ENCODE results near the gene FZR1.

FZR1 gene

DNA sequence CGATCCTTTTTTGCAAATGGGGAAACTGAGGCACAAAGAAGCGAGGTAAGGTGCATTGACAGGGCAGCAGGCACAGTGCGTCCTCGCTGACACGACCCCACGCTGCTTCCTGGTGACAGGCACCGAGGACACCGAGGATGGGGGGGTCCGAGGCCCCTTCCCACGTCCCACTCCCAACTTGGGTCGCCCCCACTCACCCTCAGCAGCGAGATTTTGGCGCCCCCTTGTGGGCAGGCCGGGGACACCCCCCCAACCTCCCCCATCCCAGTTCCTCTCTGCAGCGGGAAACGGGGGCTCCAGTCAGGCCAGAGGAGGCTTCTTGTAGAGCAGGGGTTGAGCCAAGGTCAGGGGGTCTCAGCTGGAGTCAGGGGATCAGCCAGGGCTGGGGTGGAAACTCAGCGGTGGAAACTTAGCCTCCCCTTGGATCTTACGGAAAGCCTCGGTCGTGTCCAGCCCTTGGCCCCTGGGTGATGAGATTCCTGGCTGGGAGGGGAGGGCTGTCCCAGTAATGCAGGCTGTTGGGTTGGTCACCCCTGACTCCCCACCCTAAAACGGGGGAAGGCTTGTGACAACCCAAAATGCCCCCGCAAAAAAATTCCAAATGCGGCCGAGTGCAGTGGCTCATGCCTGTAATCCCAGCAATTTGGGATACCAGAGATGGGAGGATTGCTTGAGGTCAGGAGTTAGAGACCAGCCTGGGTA lies 34.0 kb upstream of the FZR1 start:
- in situ Hi-C loops (cut with MboI; ENCODE audit: low sequenced_read_pairs) = loop anchor here (5.0 kb wide), 1 partner anchor 145 kb away; no protein-coding TSS in a partner anchor

DNA sequence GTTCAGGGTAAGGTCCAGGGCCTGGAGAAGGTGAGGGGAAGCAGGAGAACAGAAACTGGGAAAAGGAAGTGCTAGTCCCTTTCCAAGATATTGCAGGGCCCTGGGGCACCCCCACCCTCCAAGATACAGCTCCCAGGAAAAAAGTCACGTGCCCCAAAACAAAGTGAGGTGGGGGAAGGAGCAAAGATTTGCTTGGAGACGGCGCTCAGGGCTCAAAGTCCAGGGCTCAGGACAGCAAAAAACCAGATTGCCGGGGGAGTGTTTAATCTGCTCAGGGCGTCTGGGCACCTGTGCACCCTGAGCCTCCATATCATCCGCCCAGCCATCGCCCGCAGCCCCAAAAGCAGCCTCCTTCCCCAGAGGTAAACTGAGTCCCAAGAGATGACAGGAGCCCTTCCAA lies 32.1 kb upstream of the FZR1 start:
- in situ Hi-C loops (cut with MboI; ENCODE audit: low sequenced_read_pairs) = loop anchor here (5.0 kb wide), 1 partner anchor 147 kb away; no protein-coding TSS in a partner anchor

DNA sequence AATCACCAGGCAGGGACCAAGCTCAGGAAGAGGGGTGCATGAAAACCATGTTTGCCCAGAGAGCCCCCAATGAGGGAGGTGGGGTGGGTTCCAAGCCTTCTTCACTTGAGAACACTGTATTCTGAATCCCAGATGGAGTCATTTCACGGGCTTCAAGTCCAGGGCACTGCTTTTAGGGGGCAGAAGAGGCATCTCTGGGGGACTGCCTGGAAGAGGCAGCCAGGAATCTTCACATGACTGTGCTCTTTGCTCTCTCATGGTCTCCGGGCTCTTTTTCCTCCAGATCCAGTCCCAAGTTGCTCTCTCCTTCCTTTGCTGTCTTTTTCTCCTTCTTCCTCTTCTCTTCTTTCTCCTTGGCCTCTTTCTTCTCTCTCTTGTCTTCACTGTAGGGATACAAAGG lies 31.5 kb upstream of the FZR1 start:
- in situ Hi-C loops (cut with MboI; ENCODE audit: low sequenced_read_pairs) = loop anchor here (5.0 to 25.0 kb wide), 2 partner anchors 147 to 512 kb away; no protein-coding TSS in a partner anchor

DNA sequence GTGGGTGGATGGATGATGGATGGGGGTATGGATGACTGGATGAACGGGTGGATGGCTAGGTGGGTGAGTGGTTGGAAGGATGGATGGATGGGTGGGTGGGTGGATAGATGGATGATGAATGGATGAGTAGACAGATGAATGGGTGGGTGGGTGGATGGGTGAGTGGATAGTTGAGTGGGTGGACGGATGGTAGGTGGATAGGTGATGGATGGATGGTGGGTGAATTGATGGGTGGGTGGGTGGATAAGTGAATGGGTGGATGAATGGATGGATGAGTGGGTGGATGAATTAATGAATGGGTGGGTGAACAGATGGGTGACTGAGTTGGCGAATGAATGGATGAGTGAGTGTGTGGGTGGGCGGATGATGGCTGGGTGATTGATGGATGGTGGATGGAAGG lies 30.7 kb upstream of the FZR1 start:
- in situ Hi-C loops (cut with MboI; ENCODE audit: low sequenced_read_pairs) = loop anchor here (25.0 kb wide), 1 partner anchor 513 kb away; no protein-coding TSS in a partner anchor

DNA sequence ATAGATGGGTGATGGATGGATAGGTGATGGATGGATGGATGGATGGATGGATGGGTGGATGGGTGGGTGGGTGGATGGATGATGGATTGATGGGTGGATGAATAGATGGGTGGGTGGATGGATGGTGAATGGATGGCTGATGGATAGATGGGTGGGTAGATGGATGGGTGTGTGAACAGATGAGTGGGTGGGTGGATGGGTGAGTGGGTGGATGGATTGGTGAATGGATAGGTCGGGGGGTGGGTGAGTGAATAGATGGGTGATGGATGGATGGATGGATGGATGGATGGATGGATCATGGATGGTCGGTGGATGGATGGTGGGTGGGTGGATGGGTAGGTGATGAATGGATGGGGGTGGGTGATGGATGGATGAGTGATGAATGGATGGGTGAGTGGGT lies 29.3 kb upstream of the FZR1 start:
- in situ Hi-C loops (cut with MboI; ENCODE audit: low sequenced_read_pairs) = loop anchor here (25.0 kb wide), 1 partner anchor 515 kb away; no protein-coding TSS in a partner anchor

- in situ Hi-C loops (cut with MboI; ENCODE audit: low sequenced_read_pairs) = loop anchor here (25.0 kb wide), 1 partner anchor 515 kb away; no protein-coding TSS in a partner anchor
Observed at GRCh38 chr19:3477506-3477905, 28.6 kb upstream of the FZR1 start.

GRCh38 chr19:3477951-3478350 lies 28.2 kb upstream of the FZR1 start:
- in situ Hi-C loops (cut with MboI; ENCODE audit: low sequenced_read_pairs) = loop anchor here (25.0 kb wide), 1 partner anchor 516 kb away; no protein-coding TSS in a partner anchor

- in situ Hi-C loops (cut with MboI; ENCODE audit: low sequenced_read_pairs) = loop anchor here (25.0 kb wide), 1 partner anchor 516 kb away; no protein-coding TSS in a partner anchor
Observed at GRCh38 chr19:3478409-3479176, 27.5 kb upstream of the FZR1 start.

GRCh38 chr19:3479177-3479833 lies 26.8 kb upstream of the FZR1 start:
- in situ Hi-C loops (cut with MboI; ENCODE audit: low sequenced_read_pairs) = loop anchor here (25.0 kb wide), 1 partner anchor 517 kb away; no protein-coding TSS in a partner anchor

DNA sequence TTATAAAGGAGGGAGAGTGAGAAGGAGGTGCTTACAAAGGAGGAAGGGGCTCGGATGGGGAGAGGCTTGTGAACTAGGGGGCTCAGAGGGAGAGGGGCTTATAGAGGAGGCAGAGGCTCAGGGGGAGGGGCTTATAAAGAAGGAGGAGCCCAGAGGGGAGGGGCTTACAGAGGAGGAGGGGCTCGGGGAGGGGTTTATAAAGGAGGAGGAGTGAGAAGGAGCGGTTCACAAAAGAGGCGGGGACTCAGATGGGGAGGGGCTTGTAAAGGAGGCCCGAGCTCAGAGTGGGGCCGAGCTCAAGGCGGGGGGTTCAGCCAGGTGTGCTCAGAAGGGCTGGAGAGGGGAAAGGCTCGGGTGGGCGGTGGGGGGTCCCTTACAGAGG lies 26.3 kb upstream of the FZR1 start:
- in situ Hi-C loops (cut with MboI; ENCODE audit: low sequenced_read_pairs) = loop anchor here (25.0 kb wide), 1 partner anchor 518 kb away; no protein-coding TSS in a partner anchor

GRCh38 chr19:3480383-3481091 lies 25.6 kb upstream of the FZR1 start, which contains the start of gene SMIM24:
Gene SMIM24 (minus strand): TSS chr19:3480525. CDS start chr19:3480463, 62 bp downstream.
- in situ Hi-C loops (cut with MboI; ENCODE audit: low sequenced_read_pairs) = loop anchor here (25.0 kb wide), 1 partner anchor 518 kb away; no protein-coding TSS in a partner anchor

DNA sequence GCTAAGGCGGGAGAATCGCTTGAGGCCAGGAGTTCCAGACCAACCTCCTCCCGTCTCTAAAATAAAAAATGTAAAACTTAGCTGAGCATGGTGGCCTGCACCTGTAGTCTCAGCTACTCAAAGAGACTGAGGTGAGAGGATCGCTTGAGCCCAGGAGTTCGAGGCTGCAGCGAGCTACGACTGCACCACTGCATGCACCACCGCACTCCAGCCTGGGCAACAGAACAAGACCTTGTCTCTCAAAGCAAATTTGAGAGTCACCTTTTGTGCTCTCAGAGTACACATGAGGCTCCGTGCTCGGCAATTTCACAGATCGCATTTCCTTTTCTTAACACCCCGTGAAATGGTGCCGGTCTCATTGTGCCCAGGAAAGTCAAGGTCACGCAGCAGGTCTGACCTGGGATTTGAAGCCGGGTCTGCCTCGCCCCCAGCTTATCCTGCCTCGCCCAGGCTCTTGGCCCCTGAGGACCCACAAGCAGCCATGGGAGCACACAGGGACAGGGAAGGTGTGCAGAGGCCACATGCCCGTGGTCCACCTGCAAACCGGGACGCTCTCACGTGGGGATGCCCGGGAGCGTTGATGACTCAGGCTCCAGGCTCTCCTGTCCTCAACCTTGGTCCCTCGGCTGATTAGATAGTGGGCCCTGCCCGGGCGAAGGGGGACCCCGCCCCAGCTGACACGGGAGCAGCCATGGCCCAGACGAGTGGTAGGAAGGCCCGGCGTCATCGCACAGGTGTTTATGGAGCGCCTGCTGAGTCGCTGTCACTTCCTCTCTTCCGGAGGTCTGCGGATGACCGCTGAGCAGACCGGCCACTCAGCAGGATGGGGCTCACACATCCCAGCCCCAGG lies 24.6 kb upstream of the FZR1 start:
- in situ Hi-C loops (cut with MboI; ENCODE audit: low sequenced_read_pairs) = loop anchor here (25.0 kb wide), 1 partner anchor 519 kb away; no protein-coding TSS in a partner anchor

DNA sequence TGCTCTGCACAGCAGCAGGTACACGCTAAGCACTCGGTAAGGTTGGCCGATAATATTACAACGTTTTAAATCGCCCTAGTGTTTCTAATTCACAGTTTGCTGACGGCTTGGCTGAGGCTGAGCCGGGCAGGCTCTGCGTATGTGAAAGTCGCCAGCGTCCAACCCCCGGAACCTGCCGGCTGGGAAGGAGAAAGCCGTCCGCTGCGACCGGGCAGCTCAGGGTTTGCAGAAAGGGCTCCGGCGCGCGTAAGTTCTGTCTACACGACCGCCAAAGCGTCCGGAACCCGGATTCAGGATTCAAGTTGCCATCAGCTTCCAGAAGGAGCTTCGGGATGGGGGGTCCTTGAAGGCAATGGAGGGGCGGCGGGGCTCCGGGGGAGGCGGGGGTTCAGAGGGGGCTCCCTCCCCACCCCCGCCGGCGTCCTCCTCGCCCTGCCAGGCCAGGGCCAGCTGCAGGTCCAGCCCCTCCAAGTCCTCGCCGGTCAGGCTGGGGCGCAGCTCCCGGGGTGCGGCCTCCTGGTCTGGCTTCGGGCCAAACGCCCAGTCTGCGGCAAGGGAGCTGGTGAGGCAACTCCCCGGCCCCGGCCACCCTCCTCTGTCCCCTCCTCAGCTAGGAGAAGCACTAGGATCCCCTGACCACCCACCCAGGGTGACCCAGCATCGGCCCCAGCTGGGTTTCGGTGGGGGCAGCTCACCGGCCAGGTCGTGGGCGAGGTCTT lies 23.4 kb upstream of the FZR1 start:
- in situ Hi-C loops (cut with MboI; ENCODE audit: low sequenced_read_pairs) = loop anchor here (25.0 kb wide), 1 partner anchor 520 kb away; no protein-coding TSS in a partner anchor

DNA sequence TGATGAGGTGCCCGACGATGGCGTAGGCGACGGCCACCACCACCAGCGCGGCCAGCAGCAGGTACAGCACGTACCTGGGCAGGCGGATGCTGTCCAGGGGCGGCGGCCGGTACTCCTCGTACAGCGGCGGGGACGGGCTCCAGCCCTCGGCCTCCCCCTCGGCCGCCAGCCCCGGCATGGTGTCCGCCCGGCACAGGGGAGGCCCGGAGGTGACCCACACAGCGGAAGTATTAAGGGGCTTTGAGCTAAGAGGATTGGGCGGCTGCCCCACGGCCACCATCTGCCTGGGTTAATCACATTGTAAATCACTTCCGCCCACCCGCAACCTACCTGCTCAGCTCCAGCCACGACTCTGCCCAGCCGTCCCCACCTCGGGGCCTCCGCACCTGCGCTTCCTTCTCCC lies 22.9 kb upstream of the FZR1 start, which contains the start of gene SMIM44:
Gene SMIM44, minus strand, starts transcription at position 216 of the 403 bp plus-strand sequence. Its CDS starts 38 bp downstream, at position 178.
- in situ Hi-C loops (cut with MboI; ENCODE audit: low sequenced_read_pairs) = loop anchor here (25.0 kb wide), 1 partner anchor 521 kb away; no protein-coding TSS in a partner anchor

GRCh38 chr19:3491396-3492119 lies 14.6 kb upstream of the FZR1 start:
- in situ Hi-C loops (cut with MboI; ENCODE audit: low sequenced_read_pairs) = loop anchor here (25.0 kb wide), 1 partner anchor 529 kb away; no protein-coding TSS in a partner anchor

DNA sequence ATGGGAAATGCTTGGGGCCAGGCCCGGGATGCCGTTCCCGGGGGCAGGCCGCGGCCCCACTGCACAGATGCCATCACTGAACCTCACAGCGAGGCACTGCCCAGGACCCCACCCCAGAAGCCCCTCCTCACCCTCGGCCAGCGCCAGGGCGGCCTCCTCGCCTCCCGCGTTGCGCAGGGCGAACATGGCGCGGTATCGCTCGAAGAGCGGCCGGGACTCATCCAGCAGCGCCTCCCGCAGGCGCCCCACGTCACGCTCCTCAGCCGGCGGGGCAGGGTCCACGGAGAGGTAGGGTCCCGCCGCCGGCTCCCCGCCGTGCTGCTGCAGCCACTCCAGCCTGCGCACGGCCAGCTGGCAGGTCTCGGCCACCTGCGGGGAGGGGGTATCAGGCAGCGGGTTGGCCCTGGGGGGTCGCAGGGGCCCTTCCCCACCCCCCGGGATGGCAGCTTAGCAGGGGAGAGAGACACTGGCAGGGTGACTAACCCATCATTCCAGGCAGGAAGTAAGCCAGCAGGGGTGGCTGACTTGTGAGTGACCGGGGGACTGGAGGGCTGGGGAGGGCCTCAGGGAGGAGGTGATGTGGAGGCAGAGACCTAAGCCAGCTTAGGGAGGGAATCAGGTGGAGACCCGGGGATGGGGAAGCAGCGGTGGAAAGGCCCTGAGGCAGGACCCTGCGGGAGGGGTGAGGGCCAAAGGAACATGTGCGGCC lies 13.8 kb upstream of the FZR1 start:
- in situ Hi-C loops (cut with MboI; ENCODE audit: low sequenced_read_pairs) = loop anchor here (25.0 kb wide), 1 partner anchor 530 kb away; no protein-coding TSS in a partner anchor

- in situ Hi-C loops (cut with MboI; ENCODE audit: low sequenced_read_pairs) = loop anchor here (25.0 kb wide), 1 partner anchor 531 kb away; no protein-coding TSS in a partner anchor
Observed at GRCh38 chr19:3492919-3493318, 13.2 kb upstream of the FZR1 start.

All from HL-60/S4 (cell line).